GM18517 (cell line): ENCODE results near the gene AFMID.
A peak's percentile ranks its signal among the peaks of the same experiment; 100 is the strongest.

Experiments
- ATAC-seq: cut with Tn5 transposase; IDR thresholded peaks from one replicate; pipeline ENCODE4 v1.9.1; 2021; ENCODE audit warnings: mild to moderate bottlenecking, moderate library complexity; ENCODE audit not compliant: unreplicated experiment

Gene AFMID

GRCh38 chr17:78236362-78237127, 49.4 kb downstream of the AFMID start:
- ATAC-seq: no peak

- ATAC-seq: no peak
These were observed 50.3 kb downstream of the AFMID start for GRCh38 chr17:78237401-78238012.

- no peak for ATAC-seq
These were observed 51.8 kb downstream of the AFMID start for GRCh38 chr17:78238823-78239488.

- ATAC-seq: no peak
These were observed 52.3 kb downstream of the AFMID start for GRCh38 chr17:78239489-78239931.

GRCh38 chr17:78240012-78240655, 53.0 kb downstream of the AFMID start:
- no peak for ATAC-seq

DNA sequence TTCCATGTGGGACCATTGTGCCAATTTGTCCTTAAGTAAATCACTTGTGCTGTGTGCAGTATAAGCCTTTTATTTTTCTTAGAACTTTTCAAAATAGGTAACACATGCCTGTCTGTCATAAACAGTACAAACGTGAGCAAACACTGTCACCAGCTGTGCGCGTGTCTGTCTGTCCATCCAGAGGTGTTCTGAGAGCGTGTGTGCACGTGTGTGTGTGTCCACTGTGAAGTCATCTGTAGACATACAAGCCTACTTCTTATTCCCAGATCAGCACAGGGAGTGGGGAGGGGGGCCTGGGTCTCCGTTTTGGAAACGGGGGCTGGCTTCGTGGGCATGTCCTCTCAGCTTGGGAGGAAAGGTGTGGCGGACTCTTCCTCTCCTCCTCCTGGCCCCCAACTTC, 53.7 kb downstream of the AFMID start:
- ATAC-seq: no peak

DNA sequence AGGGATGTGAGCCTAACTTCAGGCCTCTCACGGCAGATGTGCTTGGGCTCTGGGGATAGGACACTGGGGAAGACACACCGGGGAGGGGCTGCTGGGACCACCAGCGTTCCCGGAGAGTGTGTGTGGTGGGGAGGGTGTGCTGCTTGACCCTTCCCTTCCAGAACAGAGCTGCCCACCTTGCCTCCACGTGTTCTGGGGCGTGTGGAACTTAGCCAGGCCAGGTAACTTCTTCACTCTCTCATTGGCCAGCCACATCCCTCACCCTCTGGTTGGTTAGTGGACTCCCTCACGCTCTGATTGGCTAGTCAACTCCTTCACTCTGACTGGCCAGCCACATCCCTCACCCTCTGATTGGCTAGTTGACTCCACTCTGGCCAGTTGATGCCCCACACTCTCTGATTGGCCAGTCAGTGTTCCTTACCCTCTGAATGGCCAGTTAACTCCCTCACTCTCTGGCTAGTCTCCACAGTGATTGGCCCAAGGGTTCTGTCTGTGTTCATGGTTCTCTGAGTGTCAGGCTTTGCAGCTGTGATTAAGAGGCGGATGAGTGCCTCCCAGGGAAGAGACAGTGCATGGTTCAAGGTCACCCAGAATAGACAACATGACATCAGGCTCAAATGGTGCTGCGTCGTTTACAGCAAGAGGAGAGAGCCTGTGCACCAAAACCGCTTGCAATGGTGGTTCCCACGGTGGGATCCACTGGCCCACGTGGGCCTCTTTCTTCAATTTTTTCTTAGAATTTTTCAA, 54.3 kb downstream of the AFMID start:
- ATAC-seq: no peak

- ATAC-seq: no peak
These were observed 55.0 kb downstream of the AFMID start for GRCh38 chr17:78242024-78242742.

DNA sequence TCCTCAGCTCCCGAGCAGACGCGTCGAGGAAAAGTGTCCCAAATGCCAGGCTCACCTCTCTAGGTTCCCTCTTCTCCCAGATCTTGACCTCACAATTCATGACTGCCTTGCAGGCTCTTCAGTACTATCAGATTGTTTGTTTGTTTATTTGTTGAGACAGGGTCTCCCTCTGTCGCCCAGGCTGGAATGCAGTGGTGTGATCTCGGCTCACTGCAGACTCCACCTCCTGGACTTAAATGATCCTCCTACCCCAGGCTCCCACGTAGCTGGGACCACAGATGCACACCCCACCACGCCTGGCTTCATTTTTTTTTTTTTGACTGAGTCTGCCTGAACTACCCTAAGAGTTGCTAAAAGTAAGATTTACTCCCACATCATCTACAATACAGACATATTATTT, 60.1 kb downstream of the AFMID start:
- no peak for ATAC-seq

DNA sequence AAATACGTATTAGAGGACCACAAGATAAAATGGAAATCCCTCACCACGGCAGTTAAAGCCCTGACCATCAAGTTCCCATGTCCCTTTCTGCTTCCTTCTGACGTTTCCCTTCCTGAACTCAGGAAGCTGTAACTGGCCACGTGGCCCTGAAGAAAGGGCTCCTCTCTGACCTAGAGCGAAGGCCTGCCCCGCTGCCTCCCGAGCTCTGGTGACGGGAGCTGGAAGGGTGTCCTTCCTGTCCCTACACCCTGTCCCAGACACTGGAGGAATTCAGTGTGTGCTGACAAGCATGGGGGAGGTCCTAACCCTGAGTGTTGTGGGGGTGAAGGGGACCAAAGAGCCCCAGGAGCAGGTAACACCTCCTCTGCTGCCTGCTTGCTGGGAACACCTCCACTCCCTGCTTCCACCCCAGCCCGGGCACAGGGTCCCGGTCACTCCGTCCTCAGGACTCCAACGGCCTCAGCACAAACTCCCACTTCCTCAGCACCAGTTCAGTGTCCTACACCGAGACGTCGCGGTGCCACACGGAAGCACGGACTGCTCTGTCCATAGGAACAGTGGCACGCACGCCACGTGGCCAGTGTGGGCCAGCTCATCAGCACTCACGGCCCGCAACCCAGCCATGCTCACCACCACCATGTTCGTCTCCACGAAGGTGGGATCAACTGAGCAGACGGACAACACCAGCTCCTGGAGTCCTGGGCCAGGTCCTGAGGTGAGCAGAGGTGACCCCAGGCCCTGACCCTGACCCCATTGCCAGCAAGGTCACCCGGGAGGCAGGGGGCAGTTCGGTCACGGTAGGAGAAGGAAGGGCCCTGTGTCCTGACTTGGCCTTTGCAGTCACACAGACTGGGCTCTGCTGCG, 61.1 kb downstream of the AFMID start:
- no peak for ATAC-seq

GRCh38 chr17:78249074-78249817, 62.1 kb downstream of the AFMID start:
- ATAC-seq: no peak

- no peak for ATAC-seq
These were observed 63.0 kb downstream of the AFMID start for GRCh38 chr17:78249818-78250806.

DNA sequence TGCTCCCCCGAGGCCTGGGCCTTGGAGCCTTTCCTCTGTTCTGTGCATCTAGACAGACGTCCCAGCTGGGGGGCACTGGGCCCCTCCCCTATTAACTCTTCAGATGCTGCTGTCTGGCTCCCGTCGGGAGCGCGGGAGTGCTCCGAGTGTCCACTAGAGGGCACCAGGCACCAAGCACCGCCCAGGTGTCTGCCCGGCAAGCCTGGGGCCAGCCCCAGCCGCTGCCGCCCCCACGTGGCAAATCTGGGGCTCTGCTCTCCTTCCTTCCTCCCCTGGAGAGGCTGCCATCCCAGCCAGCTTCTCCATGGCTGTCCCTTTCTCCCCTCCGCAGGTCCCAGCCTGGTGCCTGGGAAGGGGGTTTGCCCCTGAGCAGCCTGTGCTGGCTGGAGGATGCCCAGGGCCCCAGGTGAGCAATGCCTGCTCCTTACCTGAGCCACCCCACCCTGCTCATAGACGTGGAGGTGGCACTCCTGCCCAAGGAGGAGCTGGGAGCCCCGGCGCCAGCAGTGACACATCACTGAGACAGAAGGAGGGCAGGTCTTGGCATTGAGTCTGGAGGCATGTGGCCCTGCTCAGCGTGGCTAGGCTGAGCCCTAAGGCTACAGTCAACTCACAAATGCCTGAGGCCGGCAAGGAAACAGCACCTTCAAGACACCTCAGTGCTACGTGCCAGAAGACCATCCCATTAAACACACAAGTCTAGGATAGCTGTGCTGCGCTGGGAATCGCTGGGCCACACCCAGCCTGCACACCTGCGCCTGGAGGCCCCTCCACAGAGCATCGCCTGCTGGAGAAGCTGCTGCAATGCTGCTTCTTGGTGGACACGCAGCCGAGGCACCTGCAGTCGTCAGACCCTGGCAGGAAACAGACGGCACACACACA, 64.0 kb downstream of the AFMID start:
- peak; percentile 63 for ATAC-seq

DNA sequence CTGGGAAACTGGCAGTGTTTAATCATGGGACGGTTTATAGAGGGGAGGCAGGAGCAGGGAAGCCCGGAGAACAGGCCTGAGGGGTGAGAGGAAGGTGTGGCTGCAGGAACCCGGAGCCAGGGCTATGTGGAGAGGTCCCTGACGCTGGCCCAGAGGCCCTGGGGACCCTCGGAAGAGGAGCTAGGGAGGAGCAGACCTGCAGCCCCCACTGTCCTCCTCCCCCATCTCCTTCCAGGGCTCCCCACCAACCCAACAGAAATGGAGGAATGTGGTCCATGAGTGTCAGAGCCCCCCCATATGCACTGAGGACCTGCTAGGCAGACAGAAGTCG, 64.6 kb downstream of the AFMID start:
- no peak for ATAC-seq

DNA sequence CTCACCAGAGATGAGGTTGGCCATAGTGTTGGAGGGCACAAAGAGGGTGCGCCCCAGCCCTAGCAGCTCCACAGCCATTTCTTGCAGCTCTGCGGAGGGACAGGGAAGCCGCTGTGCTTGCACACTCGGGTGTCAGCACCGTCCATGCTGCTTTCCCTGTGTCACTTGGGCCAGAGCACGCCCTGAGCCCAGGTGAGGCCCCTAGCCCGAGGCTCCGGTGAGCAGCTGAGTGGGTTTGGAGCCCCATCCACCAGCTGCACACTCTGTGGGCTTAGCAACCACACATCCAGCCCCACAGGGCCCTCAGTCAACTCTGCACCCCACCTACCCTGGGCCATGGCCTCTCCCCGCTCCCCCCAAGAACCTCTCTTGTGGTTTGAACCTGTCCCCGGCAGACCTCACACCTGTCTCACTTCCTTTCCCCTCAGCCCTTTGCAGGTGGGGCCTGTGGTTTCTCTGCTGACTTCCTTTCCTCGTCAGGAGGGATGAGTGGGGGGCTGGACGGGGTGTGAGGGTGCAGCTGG, 65.0 kb downstream of the AFMID start:
- no peak for ATAC-seq
